Activated CD8-positive, alpha-beta memory T cell treated with anti-CD3 and anti-CD28 coated beads, Interleukin-2, amount 50 U/mL, for 24 hours (primary cell): Measurements from ENCODE around the gene TCERG1.
"Not testable (repeated sequence)": the region's sequence is repeated elsewhere in the genome, so short reads cannot be mapped to it uniquely, and the experiment has no call there.

Experiments used
- DNase-seq: peaks from one replicate; pipeline ENCODE4 v3.0.0-alpha.2; 2020; ENCODE audit errors: extremely low read depth

Gene TCERG1

GRCh38 chr5:146520731-146521130, 73.6 kb downstream of the TCERG1 start:
- DNase-seq, result no peak

- no peak for DNase-seq
These were observed 74.4 kb downstream of the TCERG1 start for GRCh38 chr5:146521403-146522106.

- no peak for DNase-seq
These were observed 76.6 kb downstream of the TCERG1 start for GRCh38 chr5:146523698-146524097.

GRCh38 chr5:146527785-146528184, 80.7 kb downstream of the TCERG1 start:
- DNase-seq, result no peak

- no peak for DNase-seq
These were observed 81.1 kb downstream of the TCERG1 start for GRCh38 chr5:146528236-146528635.

GRCh38 chr5:146529984-146530383, 82.9 kb downstream of the TCERG1 start:
- no peak for DNase-seq

- DNase-seq, result peak; percentile 47
These were observed 86.2 kb downstream of the TCERG1 start for GRCh38 chr5:146533260-146533857.

- no peak for DNase-seq
These were observed 86.7 kb downstream of the TCERG1 start for GRCh38 chr5:146533882-146534281.

GRCh38 chr5:146538432-146538831, 91.3 kb downstream of the TCERG1 start:
- DNase-seq, result no peak

GRCh38 chr5:146539973-146540372, 92.8 kb downstream of the TCERG1 start:
- no peak for DNase-seq

- no peak for DNase-seq
These were observed 93.3 kb downstream of the TCERG1 start for GRCh38 chr5:146540414-146540813.

- no peak for DNase-seq
These were observed 95.1 kb downstream of the TCERG1 start for GRCh38 chr5:146541958-146542849.

- no peak for DNase-seq
These were observed 97.1 kb downstream of the TCERG1 start for GRCh38 chr5:146544232-146544631.

- no peak for DNase-seq
These were observed 101.8 kb downstream of the TCERG1 start for GRCh38 chr5:146548781-146549449.

- DNase-seq, result no peak
These were observed 102.5 kb downstream of the TCERG1 start for GRCh38 chr5:146549615-146550014.

- no peak for DNase-seq
These were observed 106.3 kb downstream of the TCERG1 start for GRCh38 chr5:146553446-146553845.

- DNase-seq, result not testable (repeated sequence)
These were observed 109.8 kb downstream of the TCERG1 start for GRCh38 chr5:146556884-146557283.

- DNase-seq, result no peak
These were observed 113.2 kb downstream of the TCERG1 start for GRCh38 chr5:146560205-146560812.
